Liver (tissue), 9 donors: ENCODE results near the gene ACIN1. TPM values are rescaled to one million over a fixed set of nuclear protein-coding genes. Genes with fewer than 3 reads are reported as not detected.
A peak's percentile ranks its signal among the peaks of the same experiment; 100 is the strongest.

Experiments
- DNase-seq: peaks from one replicate; pipeline ENCODE4 v3.0.0-alpha.2; 2017; ENCODE audit warnings: low spot score
- H3K27ac ChIP-seq, 2 donors: one replicate each; pipeline ENCODE4 v1.7.0; 2013; ENCODE audit warnings: inconsistent platforms in 2 of 2, low read length in 2 of 2, control low read depth in 1 of 2, low read depth in 1 of 2, mild to moderate bottlenecking in 1 of 2
- H3K27me3 ChIP-seq, 4 donors: one replicate each; pipeline versions ENCODE4 v1.6.1 to v1.7.0; 2013; ENCODE audit warnings: low read length in 3 of 4, inconsistent platforms in 1 of 4, mild to moderate bottlenecking in 1 of 4, moderate library complexity in 1 of 4; ENCODE audit not compliant: control insufficient read depth in 4 of 4, insufficient read depth in 4 of 4
- H3K36me3 ChIP-seq, 4 donors: one replicate each; pipeline versions ENCODE4 v1.6.1 to v1.7.0; 2013; ENCODE audit warnings: low read length in 3 of 4, mild to moderate bottlenecking in 3 of 4, low read depth in 1 of 4, moderate library complexity in 1 of 4; ENCODE audit not compliant: control insufficient read depth in 4 of 4, insufficient read depth in 3 of 4
- H3K4me1 ChIP-seq, 4 donors: one replicate each; pipeline versions ENCODE4 v1.6.1 to v1.7.0; 2013; ENCODE audit warnings: low read length in 3 of 4, mild to moderate bottlenecking in 3 of 4, moderate library complexity in 1 of 4; ENCODE audit not compliant: control insufficient read depth in 4 of 4, insufficient read depth in 4 of 4
- H3K4me3 ChIP-seq, 3 donors: one replicate each; pipeline versions ENCODE4 v1.6.1 to v1.7.0; 2013; ENCODE audit warnings: low read length in 3 of 3, control low read depth in 1 of 3, low read depth in 1 of 3, mild to moderate bottlenecking in 1 of 3
- H3K9ac ChIP-seq, 2 donors: one replicate each; pipeline ENCODE4 v1.7.0; 2013; ENCODE audit warnings: low read length in 2 of 2, mild to moderate bottlenecking in 2 of 2, moderate library complexity in 2 of 2, control low read depth in 1 of 2, low read depth in 1 of 2
- H3K9me3 ChIP-seq, 4 donors: one replicate each; pipeline versions ENCODE4 v1.6.1 to v1.7.0; 2013; ENCODE audit warnings: low read length in 3 of 4; ENCODE audit not compliant: control insufficient read depth in 4 of 4
- EGR1 ChIP-seq, 2 donors: IDR thresholded peaks; 2 replicates each; pipeline ENCODE4 v1.6.1; 2016 to 2018; ENCODE audit warnings: antibody characterized with exemption in 2 of 2, low read depth in 2 of 2
- FOXA1 ChIP-seq: IDR thresholded peaks from 2 replicates; pipeline ENCODE4 v1.6.1; 2016; ENCODE audit warnings: antibody characterized with exemption
- GABPA ChIP-seq, 2 donors: IDR thresholded peaks in 1 of 2; conservative IDR thresholded peaks in 1 of 2; 2 replicates each; pipeline ENCODE4 v1.6.1; 2016; ENCODE audit warnings: antibody characterized with exemption in 2 of 2, mild to moderate bottlenecking in 1 of 2, moderate library complexity in 1 of 2
- HNF4G ChIP-seq: IDR thresholded peaks from 2 replicates; pipeline ENCODE4 v1.6.1; 2016; ENCODE audit warnings: antibody characterized with exemption
- YY1 ChIP-seq: IDR thresholded peaks from 2 replicates; pipeline ENCODE4 v1.6.1; 2016; ENCODE audit warnings: antibody characterized with exemption, mild to moderate bottlenecking
- WGBS: extraction: QIAGEN DNeasy Blood & Tissue Kit; methylation state at CpG from one replicate; pipeline ENCODE4 v1.1.7; 2013; 5-methylcytosine and 5-hydroxymethylcytosine counted together
- polyA plus RNA-seq, 2 donors: library from polyadenylated mRNA; stranded (reverse) in 1 of 2; unstranded in 1 of 2; fragments of 200-250 nt in 1 of 2; fragments of >200 nt in 1 of 2; fragmentation: Nextera tagmentation in 1 of 2; extraction: Ambion mirVana in 1 of 2; gene quantifications; one replicate each; pipeline versions ENCODE4 v1.2.1 to v1.2.3, GENCODE V29; 2013 to 2015
- total RNA-seq, 2 donors: library from RNA; depleted of rRNA; stranded (reverse); fragments of >200 nt; gene quantifications; one replicate each; pipeline ENCODE4 v1.2.3, GENCODE V29; 2014
- TF ChIP-seq, protein P1 (sequence below): IDR thresholded peaks from 2 replicates; pipeline ENCODE4 v1.6.1; 2016; ENCODE audit warnings: antibody characterized with exemption, mild to moderate bottlenecking
- TF ChIP-seq, protein P2 (sequence below): IDR thresholded peaks from 2 replicates; pipeline ENCODE4 v1.6.1; 2016; ENCODE audit warnings: antibody characterized with exemption
- TF ChIP-seq, protein P3 (sequence below): IDR thresholded peaks from 2 replicates; pipeline ENCODE4 v1.6.1; 2016; ENCODE audit warnings: antibody characterized with exemption
- donor health status: healthy.
- donor health status: healthy.
- donor health status: healthy.
- donor health status: healthy.
- donor health status: healthy.

Gene ACIN1, protein sequence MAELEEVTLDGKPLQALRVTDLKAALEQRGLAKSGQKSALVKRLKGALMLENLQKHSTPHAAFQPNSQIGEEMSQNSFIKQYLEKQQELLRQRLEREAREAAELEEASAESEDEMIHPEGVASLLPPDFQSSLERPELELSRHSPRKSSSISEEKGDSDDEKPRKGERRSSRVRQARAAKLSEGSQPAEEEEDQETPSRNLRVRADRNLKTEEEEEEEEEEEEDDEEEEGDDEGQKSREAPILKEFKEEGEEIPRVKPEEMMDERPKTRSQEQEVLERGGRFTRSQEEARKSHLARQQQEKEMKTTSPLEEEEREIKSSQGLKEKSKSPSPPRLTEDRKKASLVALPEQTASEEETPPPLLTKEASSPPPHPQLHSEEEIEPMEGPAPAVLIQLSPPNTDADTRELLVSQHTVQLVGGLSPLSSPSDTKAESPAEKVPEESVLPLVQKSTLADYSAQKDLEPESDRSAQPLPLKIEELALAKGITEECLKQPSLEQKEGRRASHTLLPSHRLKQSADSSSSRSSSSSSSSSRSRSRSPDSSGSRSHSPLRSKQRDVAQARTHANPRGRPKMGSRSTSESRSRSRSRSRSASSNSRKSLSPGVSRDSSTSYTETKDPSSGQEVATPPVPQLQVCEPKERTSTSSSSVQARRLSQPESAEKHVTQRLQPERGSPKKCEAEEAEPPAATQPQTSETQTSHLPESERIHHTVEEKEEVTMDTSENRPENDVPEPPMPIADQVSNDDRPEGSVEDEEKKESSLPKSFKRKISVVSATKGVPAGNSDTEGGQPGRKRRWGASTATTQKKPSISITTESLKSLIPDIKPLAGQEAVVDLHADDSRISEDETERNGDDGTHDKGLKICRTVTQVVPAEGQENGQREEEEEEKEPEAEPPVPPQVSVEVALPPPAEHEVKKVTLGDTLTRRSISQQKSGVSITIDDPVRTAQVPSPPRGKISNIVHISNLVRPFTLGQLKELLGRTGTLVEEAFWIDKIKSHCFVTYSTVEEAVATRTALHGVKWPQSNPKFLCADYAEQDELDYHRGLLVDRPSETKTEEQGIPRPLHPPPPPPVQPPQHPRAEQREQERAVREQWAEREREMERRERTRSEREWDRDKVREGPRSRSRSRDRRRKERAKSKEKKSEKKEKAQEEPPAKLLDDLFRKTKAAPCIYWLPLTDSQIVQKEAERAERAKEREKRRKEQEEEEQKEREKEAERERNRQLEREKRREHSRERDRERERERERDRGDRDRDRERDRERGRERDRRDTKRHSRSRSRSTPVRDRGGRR
- 10 to 100 TPM; 49.3 to 50.6 TPM for total RNA-seq
- 10 to 100 TPM in 1 of 2 donors, 1 to 10 TPM in 1; 8.1 to 24.9 TPM for polyA plus RNA-seq

DNA sequence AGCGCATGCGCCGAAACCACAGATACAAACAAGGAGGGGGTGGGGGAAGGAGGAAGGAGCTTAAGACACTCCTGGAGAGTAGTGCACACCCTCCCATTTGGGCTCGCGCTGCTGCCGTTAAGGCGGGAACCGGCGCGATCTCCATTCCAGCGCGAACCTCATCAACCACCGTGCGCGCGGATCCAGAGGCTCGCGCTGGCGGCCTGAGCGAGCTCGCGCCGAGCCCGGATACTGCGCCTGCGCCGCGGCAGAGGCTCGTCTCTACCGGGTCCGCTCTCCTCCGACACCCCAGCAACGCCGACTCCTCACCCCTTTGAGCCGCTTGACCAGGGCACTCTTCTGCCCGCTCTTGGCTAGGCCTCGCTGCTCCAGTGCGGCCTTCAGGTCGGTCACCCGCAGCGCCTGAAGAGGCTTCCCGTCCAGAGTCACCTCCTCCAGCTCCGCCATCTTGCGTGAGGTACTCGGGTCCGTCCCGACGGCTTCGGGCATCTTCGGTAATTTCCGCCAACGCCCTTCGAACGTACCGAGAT lies at the start of gene ACIN1:
TSS of gene ACIN1 (minus strand) at position 471 of the 530 bp plus-strand sequence. CDS start at position 447, 24 bp downstream.
- Histone ChIP-seq H3K27me3 (no peaks in the 10 kb centered on the region), H3K27ac (peak within 1 kb of the TSS; percentile 88 to 89), H3K36me3 (peaks cover 10 to 23% (median 17%) of the 10 kb centered on the region in 4 donors), H3K9ac (peak within 1 kb of the TSS; percentile 76 to 95), H3K4me3 (peak within 1 kb of the TSS; percentile 76 to 100 (median 85)), H3K4me1 (peaks cover 0 to 20% (median 10%) of the 10 kb centered on the region in 4 donors), H3K9me3 (no peaks in the 10 kb centered on the region)
- WGBS, result under 1% methylated on average over 55 of the region's 55 CpGs
- DNase-seq, result peak; percentile 99
- peak; percentile 99 for TF ChIP-seq YY1
- TF ChIP-seq HNF4G, result no peak
- TF ChIP-seq, protein P1, sequence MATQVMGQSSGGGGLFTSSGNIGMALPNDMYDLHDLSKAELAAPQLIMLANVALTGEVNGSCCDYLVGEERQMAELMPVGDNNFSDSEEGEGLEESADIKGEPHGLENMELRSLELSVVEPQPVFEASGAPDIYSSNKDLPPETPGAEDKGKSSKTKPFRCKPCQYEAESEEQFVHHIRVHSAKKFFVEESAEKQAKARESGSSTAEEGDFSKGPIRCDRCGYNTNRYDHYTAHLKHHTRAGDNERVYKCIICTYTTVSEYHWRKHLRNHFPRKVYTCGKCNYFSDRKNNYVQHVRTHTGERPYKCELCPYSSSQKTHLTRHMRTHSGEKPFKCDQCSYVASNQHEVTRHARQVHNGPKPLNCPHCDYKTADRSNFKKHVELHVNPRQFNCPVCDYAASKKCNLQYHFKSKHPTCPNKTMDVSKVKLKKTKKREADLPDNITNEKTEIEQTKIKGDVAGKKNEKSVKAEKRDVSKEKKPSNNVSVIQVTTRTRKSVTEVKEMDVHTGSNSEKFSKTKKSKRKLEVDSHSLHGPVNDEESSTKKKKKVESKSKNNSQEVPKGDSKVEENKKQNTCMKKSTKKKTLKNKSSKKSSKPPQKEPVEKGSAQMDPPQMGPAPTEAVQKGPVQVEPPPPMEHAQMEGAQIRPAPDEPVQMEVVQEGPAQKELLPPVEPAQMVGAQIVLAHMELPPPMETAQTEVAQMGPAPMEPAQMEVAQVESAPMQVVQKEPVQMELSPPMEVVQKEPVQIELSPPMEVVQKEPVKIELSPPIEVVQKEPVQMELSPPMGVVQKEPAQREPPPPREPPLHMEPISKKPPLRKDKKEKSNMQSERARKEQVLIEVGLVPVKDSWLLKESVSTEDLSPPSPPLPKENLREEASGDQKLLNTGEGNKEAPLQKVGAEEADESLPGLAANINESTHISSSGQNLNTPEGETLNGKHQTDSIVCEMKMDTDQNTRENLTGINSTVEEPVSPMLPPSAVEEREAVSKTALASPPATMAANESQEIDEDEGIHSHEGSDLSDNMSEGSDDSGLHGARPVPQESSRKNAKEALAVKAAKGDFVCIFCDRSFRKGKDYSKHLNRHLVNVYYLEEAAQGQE, result no peak
- no peak for TF ChIP-seq GABPA (IDR thresholded peaks at IDR 0.05 in 1 of 2, conservative IDR thresholded peaks at IDR 0.05 in 1 of 2)

DNA sequence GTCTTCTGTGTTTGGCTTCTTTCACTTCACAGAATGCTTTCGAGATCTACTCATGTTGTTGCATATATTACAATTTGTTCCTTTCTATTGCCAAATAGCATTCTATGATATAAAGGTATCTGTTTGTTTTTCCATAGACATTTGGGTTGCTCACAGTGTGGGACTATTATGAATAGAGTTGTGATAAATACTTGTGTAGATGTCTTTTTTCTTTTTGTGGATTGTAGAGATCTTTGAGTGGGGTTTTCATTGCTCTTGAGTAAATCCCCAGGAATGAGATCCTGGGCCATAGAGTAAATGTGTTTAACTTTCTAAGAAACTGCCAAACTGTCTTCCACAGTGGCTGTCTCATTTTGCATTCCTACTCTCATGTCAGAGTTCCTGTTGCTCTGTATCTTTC lies 49.0 kb upstream of the ACIN1 start:
- DNase-seq, result no peak
- TF ChIP-seq FOXA1, result no peak
- TF ChIP-seq EGR1 (IDR thresholded peaks at IDR 0.05; ENCODE audit: low read depth in 2 of 2), result no peak
- no peak for TF ChIP-seq GABPA (IDR thresholded peaks at IDR 0.05 in 1 of 2, conservative IDR thresholded peaks at IDR 0.05 in 1 of 2)
- TF ChIP-seq, protein P2, sequence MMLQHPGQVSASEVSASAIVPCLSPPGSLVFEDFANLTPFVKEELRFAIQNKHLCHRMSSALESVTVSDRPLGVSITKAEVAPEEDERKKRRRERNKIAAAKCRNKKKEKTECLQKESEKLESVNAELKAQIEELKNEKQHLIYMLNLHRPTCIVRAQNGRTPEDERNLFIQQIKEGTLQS, result no peak
- TF ChIP-seq, protein P3, sequence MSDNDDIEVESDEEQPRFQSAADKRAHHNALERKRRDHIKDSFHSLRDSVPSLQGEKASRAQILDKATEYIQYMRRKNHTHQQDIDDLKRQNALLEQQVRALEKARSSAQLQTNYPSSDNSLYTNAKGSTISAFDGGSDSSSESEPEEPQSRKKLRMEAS, result no peak
- no peak for TF ChIP-seq YY1
- no peaks in the 10 kb centered on the region for H3K9me3 ChIP-seq
- H3K4me3 ChIP-seq, result no peak overlapping the region
- no peaks in the 10 kb centered on the region for H3K27me3 ChIP-seq
- 80% methylated on average over 1 of the region's 1 CpG for WGBS
- H3K9ac ChIP-seq, result no peak overlapping the region
- H3K27ac ChIP-seq, result no peak overlapping the region
- H3K36me3 ChIP-seq, result no peaks in the 10 kb centered on the region
- no peaks in the 10 kb centered on the region for H3K4me1 ChIP-seq
